Measurements from ENCODE around the gene LPAR3.

LPAR3 gene

GRCh38 chr1:84857906-84858305 lies 35.1 kb downstream of the LPAR3 start:
- H3K36me3 ChIP-seq (ENCODE audit: low read length): no peaks in the 10 kb centered on the region
- no peak overlapping the region for H2AFZ ChIP-seq (ENCODE audit: low read depth, low read length, severe bottlenecking)
- no peaks in the 10 kb centered on the region for H3K9me2 ChIP-seq (replicated peaks; ENCODE audit: insufficient read depth, low read length)
- no peaks in the 10 kb centered on the region for H4K20me1 ChIP-seq (ENCODE audit: low read depth, low read length)
- no peak overlapping the region for H3K4me3 ChIP-seq (ENCODE audit: insufficient read depth, low read length, poor library complexity, severe bottlenecking)
- no peaks in the 10 kb centered on the region for H3K9me3 ChIP-seq (ENCODE audit: insufficient read depth, low read length)
- H3K9ac ChIP-seq (ENCODE audit: low read length): no peak overlapping the region
- no peaks in the 10 kb centered on the region for H3F3A ChIP-seq (ENCODE audit: insufficient read depth)
- H3K79me2 ChIP-seq (ENCODE audit: insufficient read depth, low read length): no peaks in the 10 kb centered on the region
- H3K27me3 ChIP-seq (ENCODE audit: low read length): no peaks in the 10 kb centered on the region
- no peak overlapping the region for H3K27ac ChIP-seq (ENCODE audit: low read depth, low read length)
- TF ChIP-seq EZH2phosphoT487 (conservative IDR thresholded peaks at IDR 0.05; ENCODE audit: low read length): no peak
- TF ChIP-seq, protein P1, sequence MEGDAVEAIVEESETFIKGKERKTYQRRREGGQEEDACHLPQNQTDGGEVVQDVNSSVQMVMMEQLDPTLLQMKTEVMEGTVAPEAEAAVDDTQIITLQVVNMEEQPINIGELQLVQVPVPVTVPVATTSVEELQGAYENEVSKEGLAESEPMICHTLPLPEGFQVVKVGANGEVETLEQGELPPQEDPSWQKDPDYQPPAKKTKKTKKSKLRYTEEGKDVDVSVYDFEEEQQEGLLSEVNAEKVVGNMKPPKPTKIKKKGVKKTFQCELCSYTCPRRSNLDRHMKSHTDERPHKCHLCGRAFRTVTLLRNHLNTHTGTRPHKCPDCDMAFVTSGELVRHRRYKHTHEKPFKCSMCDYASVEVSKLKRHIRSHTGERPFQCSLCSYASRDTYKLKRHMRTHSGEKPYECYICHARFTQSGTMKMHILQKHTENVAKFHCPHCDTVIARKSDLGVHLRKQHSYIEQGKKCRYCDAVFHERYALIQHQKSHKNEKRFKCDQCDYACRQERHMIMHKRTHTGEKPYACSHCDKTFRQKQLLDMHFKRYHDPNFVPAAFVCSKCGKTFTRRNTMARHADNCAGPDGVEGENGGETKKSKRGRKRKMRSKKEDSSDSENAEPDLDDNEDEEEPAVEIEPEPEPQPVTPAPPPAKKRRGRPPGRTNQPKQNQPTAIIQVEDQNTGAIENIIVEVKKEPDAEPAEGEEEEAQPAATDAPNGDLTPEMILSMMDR (IDR thresholded peaks at IDR 0.05; ENCODE audit: insufficient read depth, low read length, poor library complexity, severe bottlenecking): no peak
- no peak overlapping the region for H3K4me2 ChIP-seq (ENCODE audit: low read depth, low read length, poor library complexity, severe bottlenecking)

DNA sequence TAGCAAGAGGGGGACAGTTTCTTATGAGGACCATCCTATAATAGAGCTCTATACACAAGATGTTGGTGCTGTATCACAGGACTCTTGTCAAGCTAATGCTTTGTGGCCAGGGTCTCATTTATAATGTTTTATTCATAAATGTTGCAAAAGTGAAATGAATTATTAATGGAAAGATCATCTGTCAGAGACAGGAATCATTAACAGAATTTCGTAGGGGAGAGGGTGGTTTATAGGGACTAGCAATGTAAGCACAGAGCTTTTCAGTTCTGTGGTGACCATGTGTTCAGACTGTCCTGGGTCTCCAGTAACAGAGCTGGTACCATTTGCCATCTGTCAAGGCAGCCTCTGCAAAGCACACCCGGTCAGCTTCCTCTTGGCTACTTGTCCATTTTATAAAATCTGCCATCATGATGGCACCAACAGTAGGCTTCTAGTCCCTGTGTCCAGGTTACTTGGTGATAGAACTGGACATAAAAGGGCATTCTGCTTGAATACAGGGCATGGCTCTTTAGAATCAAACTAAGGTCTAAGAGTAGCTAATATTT lies 36.2 kb downstream of the LPAR3 start:
- no peaks in the 10 kb centered on the region for H3K9me3 ChIP-seq (ENCODE audit: insufficient read depth, low read length)
- no peak overlapping the region for H3K27ac ChIP-seq (ENCODE audit: low read depth, low read length)
- no peak overlapping the region for H3K9ac ChIP-seq (ENCODE audit: low read length)
- H3K4me2 ChIP-seq (ENCODE audit: low read depth, low read length, poor library complexity, severe bottlenecking): no peak overlapping the region
- H3K36me3 ChIP-seq (ENCODE audit: low read length): no peaks in the 10 kb centered on the region
- H3K79me2 ChIP-seq (ENCODE audit: insufficient read depth, low read length): no peaks in the 10 kb centered on the region
- no peaks in the 10 kb centered on the region for H3F3A ChIP-seq (ENCODE audit: insufficient read depth)
- H2AFZ ChIP-seq (ENCODE audit: low read depth, low read length, severe bottlenecking): no peak overlapping the region
- H3K9me2 ChIP-seq (replicated peaks; ENCODE audit: insufficient read depth, low read length): no peaks in the 10 kb centered on the region
- H3K27me3 ChIP-seq (ENCODE audit: low read length): no peaks in the 10 kb centered on the region
- no peaks in the 10 kb centered on the region for H4K20me1 ChIP-seq (ENCODE audit: low read depth, low read length)
- TF ChIP-seq EZH2phosphoT487 (conservative IDR thresholded peaks at IDR 0.05; ENCODE audit: low read length): no peak
- TF ChIP-seq, protein P1 (IDR thresholded peaks at IDR 0.05; ENCODE audit: insufficient read depth, low read length, poor library complexity, severe bottlenecking): no peak
- H3K4me3 ChIP-seq (ENCODE audit: insufficient read depth, low read length, poor library complexity, severe bottlenecking): no peak overlapping the region

GRCh38 chr1:84855691-84856630 lies 37.0 kb downstream of the LPAR3 start:
- H2AFZ ChIP-seq (ENCODE audit: low read depth, low read length, severe bottlenecking): no peak overlapping the region
- no peaks in the 10 kb centered on the region for H3F3A ChIP-seq (ENCODE audit: insufficient read depth)
- H3K9me2 ChIP-seq (replicated peaks; ENCODE audit: insufficient read depth, low read length): no peaks in the 10 kb centered on the region
- no peaks in the 10 kb centered on the region for H3K79me2 ChIP-seq (ENCODE audit: insufficient read depth, low read length)
- H3K36me3 ChIP-seq (ENCODE audit: low read length): no peaks in the 10 kb centered on the region
- no peak overlapping the region for H3K4me2 ChIP-seq (ENCODE audit: low read depth, low read length, poor library complexity, severe bottlenecking)
- no peaks in the 10 kb centered on the region for H4K20me1 ChIP-seq (ENCODE audit: low read depth, low read length)
- H3K9ac ChIP-seq (ENCODE audit: low read length): no peak overlapping the region
- TF ChIP-seq, protein P1 (IDR thresholded peaks at IDR 0.05; ENCODE audit: insufficient read depth, low read length, poor library complexity, severe bottlenecking): no peak
- TF ChIP-seq EZH2phosphoT487 (conservative IDR thresholded peaks at IDR 0.05; ENCODE audit: low read length): no peak
- H3K4me3 ChIP-seq (ENCODE audit: insufficient read depth, low read length, poor library complexity, severe bottlenecking): no peak overlapping the region
- H3K27me3 ChIP-seq (ENCODE audit: low read length): no peaks in the 10 kb centered on the region
- H3K9me3 ChIP-seq (ENCODE audit: insufficient read depth, low read length): no peaks in the 10 kb centered on the region
- H3K27ac ChIP-seq (ENCODE audit: low read depth, low read length): no peak overlapping the region

Data from SU-DHL-6 (cell line).